ENCODE measurements around the gene PCLO. TPM values are rescaled to one million over a fixed set of nuclear protein-coding genes. Genes with fewer than 3 reads are reported as not detected.

Gene PCLO
- total and polyA plus RNA-seq, 2 of the 4 experiments (the other 2 are of a cell fraction) = under 0.01 to 0.05 TPM

- no peak overlapping the region for H3K18ac ChIP-seq (ENCODE audit: low read depth, low read length)
- no peaks in the 10 kb centered on the region for H3K79me1 ChIP-seq (ENCODE audit: low read depth in 1 of 2, low read length in 2 of 2)
- no peak overlapping the region for H3K56ac ChIP-seq (ENCODE audit: extremely low read depth, insufficient read depth, low read length)
- H3K27me3 ChIP-seq (ENCODE audit: control insufficient read depth, insufficient read depth, low read length) = no peaks in the 10 kb centered on the region
- H4K5ac ChIP-seq (ENCODE audit: low read depth, low read length) = no peak overlapping the region
- H3K36me3 ChIP-seq (ENCODE audit: control insufficient read depth, insufficient read depth, low read length) = no peaks in the 10 kb centered on the region
- H2AK9ac ChIP-seq (replicated peaks; ENCODE audit: low read depth, low read length, poor library complexity) = no peak overlapping the region
- H2BK15ac ChIP-seq (ENCODE audit: low read depth, low read length) = no peak overlapping the region
- TF ChIP-seq MAFK (IDR thresholded peaks at IDR 0.05; ENCODE audit: low read depth, low read length) (peak; percentile 73), FOS (IDR thresholded peaks at IDR 0.05; ENCODE audit: low read depth, low read length) (no peak), MXI1 (IDR thresholded peaks at IDR 0.05; ENCODE audit: borderline replicate concordance, low read depth, low read length) (no peak), RAD21 (IDR thresholded peaks at IDR 0.05; ENCODE audit: low read length) (no peak), CHD1 (IDR thresholded peaks at IDR 0.05; ENCODE audit: low read depth, low read length) (no peak)
- no peak overlapping the region for H3K23ac ChIP-seq (ENCODE audit: low read depth, low read length)
- no CpG with 5 or more reads among the region's 1 CpG for WGBS, 2 experiments (ENCODE audit: extremely low coverage in 2 of 2, insufficient read length in 1 of 2)
- H4K91ac ChIP-seq (ENCODE audit: insufficient read depth, low read depth, low read length) = no peak overlapping the region
- H3K14ac ChIP-seq (replicated peaks; ENCODE audit: low read depth, low read length) = no peak overlapping the region
- H3K4me3 ChIP-seq (ENCODE audit: insufficient read depth, low read depth, low read length) = no peak overlapping the region
- dilution Hi-C loops (cut with HindIII; ENCODE audit: low sequenced_read_pairs, unreplicated experiment) (no loop called here), intact Hi-C loops (cut with micrococcal nuclease) (no loop called here), in situ Hi-C loops (cut with MboI; ENCODE audit: low sequenced_read_pairs) (no loop called here)
- no peak overlapping the region for H2BK120ac ChIP-seq (ENCODE audit: low read depth, low read length)
- H3K9ac ChIP-seq (ENCODE audit: low read depth, low read length) = no peak overlapping the region
- H2AFZ ChIP-seq (replicated peaks; ENCODE audit: low read length, poor library complexity) = no peak overlapping the region
- ATAC-seq (ENCODE audit: low read depth) = no peak
- no peaks in the 10 kb centered on the region for H3K4me1 ChIP-seq (ENCODE audit: control insufficient read depth, insufficient read depth, low read length)
- ChIA-PET CTCF (no interaction called here), POLR2A (ENCODE audit: unreplicated experiment) (no interaction called here)
- H2AK5ac ChIP-seq (ENCODE audit: low read depth, low read length) = no peak overlapping the region
- no peak overlapping the region for H3K27ac ChIP-seq (ENCODE audit: insufficient read depth, low read length)
- H3K4ac ChIP-seq (ENCODE audit: low read depth, low read length) = no peak overlapping the region
- no peaks in the 10 kb centered on the region for H4K20me1 ChIP-seq (ENCODE audit: insufficient read depth, low read length)
- BruUV-seq (replicated peaks) = no TSS peak
- H3K9me3 ChIP-seq (ENCODE audit: control insufficient read depth, insufficient read depth, low read length) = no peaks in the 10 kb centered on the region
- no peaks in the 10 kb centered on the region for H3K9me1 ChIP-seq (ENCODE audit: insufficient read depth, low read length)
- no peak overlapping the region for H4K8ac ChIP-seq (ENCODE audit: low read depth in 2 of 2, low read length in 2 of 2)
- no peak overlapping the region for H2BK5ac ChIP-seq (ENCODE audit: low read depth, low read length, poor library complexity, severe bottlenecking)
- DNase-seq = no peak
- H3K4me2 ChIP-seq (ENCODE audit: low read depth, low read length) = no peak overlapping the region
- no peak overlapping the region for H2BK20ac ChIP-seq (ENCODE audit: low read depth, low read length)
Observed at GRCh38 chr7:83011954-83012353, 150.7 kb downstream of the PCLO start.
